GM18951 (cell line): Measurements from ENCODE around the gene HOXB6.

Experiments used
- POLR2A ChIP-seq: IDR thresholded peaks from 4 replicates; pipeline ENCODE4 v1.6.1; 2011; ENCODE audit warnings: mild to moderate bottlenecking; ENCODE audit not compliant: insufficient read length, insufficient read depth; ENCODE audit errors: extremely low read depth
- in situ Hi-C: fragments of 300-500 bp; cut with MboI; formaldehyde crosslinking; loops from one replicate; pipeline ENCODE4 v1.12.0; 2022; ENCODE audit warnings: low sequenced_read_pairs, mixed read lengths, inconsistent platforms; ENCODE audit not compliant: unreplicated experiment

The HOXB6 gene

DNA sequence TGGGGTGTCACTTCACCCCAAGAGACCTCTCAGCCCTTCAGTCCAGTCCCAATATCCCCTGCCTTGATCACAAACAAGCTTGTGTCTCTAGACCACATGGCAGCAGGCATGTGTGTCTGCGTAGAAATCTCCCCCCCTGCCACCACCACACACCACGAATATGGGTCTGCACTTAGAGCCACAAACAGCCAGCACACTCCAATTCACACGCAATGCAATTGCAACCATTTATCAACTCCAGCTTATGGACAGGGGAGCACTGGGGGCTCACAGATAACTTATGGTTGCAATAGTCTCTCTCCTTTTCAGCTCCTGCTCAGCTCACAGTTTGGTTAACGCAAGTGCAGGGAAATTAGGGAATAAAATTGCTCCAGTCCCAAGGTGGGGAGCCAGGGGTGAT lies 18.8 kb upstream of the HOXB6 start:
- in situ Hi-C loops: no loop called here
- TF ChIP-seq POLR2A: no peak

DNA sequence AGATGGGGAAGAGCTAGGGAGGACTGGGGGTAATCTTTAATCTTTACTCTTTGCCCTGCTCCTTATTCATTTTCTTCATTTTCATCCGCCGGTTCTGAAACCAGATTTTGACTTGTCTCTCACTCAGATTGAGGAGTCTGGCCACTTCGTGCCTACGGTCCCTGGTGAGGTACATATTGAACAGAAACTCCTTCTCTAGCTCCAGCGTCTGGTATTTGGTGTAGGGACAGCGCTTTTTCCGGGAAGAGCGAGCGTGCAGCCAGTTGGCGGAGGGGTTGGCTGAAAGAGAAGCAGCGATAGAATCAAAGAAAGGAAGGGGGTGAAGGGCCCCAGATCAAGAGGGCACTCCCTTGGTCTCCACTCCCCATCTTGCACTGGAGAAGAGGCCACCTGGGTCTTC lies 18.1 kb upstream of the HOXB6 start:
- no peak for TF ChIP-seq POLR2A
- in situ Hi-C loops: no loop called here

DNA sequence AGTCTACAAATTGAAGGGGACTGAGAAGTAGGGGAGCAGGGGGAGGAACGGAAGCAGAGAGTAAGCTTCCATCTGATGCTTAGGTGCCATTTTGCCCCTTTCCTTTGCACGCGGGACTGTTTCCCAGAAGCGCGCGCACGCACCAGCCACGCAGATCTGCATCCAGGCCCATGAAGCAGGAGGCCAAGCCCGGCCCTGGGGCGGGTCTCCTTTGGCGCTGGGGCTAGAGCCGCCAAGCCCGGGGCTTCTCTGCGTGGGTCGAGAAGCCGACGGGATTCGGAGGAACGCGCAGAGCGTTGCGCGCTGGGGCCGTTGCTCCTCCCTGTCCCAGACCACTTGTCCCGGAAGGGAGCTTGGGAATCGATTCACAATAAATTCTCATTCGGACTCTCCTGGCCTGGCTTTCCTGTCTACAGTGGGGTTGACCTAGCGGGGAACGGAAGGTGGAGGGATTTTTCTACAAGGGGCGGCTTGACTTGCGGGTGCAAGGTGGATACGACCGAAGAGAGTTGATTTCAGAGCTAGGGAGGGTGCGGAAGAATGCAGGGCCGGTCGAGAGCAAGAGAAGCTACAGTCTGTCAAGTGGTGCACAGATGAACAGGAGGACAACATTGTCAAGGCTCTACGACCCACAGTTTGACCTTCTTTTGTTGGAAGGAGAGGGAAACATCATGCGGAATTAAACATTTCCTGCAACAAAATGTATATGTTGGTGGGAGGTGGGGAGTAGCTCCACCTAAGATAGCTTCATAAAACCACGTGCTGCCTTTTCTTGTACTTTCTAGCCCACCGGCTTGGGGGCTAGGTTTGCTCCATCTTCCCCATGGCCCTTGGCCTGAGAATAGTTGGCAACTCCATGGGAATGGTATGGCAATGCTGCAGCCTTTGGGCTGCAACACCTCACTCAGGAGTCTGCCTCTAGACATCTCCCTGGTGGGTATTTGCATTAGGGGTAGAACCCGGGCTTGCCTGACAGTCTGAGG lies 16.9 kb upstream of the HOXB6 start:
- in situ Hi-C loops: no loop called here
- TF ChIP-seq POLR2A: no peak

DNA sequence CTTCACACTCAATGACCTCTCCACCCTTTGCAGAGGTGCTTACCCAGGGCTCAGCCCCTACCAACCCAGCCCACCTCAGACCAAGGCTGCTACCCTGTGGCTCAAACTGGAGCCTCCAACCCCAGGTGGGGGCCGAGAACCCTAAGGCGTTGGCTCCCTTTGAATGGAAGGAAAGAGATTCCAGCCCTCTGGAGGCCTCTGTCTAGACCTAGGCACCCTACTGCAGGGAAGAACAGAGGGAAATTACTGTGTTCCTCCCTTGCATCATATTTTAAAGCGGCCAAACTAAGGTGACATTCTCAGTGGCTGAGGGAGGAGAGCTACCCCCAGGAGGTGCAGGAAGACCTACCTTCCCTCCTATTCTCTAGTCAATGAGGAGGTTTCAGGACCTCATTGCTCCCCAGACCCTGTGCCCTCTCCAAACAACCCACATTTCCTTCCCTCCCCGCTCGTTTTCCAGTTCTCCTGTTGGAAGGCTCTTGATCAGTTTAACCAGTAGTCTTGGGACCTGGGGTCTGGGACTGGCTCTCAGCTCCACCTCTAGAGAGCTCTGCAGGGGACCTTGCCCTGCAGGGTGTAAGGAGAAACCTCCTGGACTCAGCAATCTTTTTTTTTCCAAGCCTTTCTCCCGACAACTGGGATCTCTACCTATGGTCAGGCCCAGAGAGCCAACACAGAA lies 15.8 kb upstream of the HOXB6 start:
- in situ Hi-C loops: no loop called here
- no peak for TF ChIP-seq POLR2A

DNA sequence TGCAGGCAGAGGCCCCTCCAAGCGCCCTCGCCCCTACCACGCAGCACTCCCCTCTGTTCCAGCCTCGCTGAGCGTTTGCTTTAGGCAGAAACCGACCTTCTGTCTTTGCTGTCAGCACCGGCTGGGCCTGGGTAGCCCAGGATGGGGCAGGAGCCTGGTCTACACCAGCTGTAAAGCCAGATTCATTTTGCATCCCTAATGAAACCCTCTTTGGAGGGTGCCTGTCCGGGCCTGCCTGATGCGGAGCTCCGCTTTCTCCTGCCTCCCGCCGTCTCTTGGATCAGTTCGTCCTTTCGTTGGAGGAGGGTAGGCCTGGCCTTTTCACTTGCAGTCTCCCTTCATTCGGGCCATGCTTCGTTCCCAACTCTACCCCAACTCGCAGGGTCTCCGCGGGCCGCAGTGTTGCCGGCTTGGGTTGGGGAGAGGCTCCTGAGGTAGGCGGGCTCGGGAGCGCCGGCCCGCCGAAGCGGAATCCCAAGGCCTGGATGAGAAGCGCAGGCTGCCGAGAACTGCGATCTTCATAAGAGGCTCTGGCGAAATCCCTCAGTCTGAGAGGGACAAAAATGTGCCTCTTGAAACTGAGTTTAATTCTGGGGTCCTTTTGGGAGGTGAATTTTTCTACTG lies 15.2 kb upstream of the HOXB6 start:
- no peak for TF ChIP-seq POLR2A
- in situ Hi-C loops: no loop called here

DNA sequence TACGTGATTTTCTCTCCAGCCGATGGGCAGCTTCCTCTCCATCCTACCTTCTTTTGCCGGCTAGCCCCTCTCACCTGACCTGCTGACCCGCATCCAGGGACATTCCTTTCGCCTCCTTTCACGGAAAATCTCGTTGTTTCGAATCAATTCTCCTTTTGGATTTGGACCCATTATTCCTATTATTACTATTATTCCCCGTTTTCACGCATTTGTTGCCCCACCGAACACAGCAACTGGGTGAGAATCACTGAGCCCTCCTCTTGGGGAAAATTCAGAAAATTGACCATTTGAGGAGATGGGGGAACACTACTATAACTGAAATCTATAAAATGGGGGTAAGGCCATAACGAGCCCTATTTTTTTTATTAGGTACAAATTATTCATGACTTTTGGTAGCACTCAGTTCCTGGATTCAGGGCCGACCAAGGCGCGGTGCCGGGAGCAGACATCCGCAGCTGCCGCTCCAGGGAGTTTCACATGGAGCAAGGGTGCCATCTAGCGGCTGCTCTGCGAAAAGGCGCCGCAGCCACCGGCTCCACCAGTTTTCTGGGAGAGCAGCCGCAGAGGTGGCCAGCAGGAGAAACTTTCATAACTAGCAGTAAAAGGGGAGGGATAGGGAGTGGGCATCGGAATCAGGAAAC lies 13.6 kb upstream of the HOXB6 start:
- TF ChIP-seq POLR2A: no peak
- in situ Hi-C loops: no loop called here

DNA sequence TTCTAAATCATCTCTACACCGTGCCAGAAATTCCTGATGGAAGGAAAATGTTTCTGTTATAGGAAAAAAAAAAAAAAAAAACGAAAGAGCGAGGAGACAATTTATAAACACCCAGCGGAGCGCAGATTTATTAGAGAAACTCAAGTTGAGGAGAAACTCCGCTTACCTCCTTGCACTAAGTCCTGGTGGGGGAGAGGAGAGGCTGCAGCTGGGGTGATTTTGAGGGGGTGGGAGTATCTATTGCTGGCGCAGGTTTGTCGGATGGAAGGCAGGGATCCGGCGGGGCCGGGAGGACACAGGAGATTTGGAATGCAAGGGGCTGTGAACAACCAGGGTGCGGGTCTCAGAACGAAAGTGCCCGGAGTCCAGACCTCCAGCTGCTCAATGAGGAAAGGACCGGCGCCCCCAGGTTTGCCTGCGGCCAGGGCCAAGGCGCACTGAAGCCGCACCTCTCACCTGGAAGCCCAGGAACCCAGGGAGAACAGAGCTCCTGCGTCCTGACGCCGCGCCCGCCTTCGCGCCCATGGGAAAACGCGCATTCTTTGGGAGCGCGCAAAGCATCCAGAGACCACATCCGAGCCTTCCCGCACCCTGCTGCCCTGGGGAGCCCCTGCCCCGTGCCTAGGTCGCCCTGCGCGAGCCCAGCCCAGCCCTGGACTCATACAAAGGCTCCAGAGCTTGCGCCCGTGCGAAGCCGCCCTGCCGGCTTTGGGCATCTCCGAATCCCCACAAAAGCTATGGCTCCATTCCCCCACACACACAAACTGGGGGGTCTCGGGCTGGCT lies 12.9 kb upstream of the HOXB6 start:
- no peak for TF ChIP-seq POLR2A
- in situ Hi-C loops: no loop called here

DNA sequence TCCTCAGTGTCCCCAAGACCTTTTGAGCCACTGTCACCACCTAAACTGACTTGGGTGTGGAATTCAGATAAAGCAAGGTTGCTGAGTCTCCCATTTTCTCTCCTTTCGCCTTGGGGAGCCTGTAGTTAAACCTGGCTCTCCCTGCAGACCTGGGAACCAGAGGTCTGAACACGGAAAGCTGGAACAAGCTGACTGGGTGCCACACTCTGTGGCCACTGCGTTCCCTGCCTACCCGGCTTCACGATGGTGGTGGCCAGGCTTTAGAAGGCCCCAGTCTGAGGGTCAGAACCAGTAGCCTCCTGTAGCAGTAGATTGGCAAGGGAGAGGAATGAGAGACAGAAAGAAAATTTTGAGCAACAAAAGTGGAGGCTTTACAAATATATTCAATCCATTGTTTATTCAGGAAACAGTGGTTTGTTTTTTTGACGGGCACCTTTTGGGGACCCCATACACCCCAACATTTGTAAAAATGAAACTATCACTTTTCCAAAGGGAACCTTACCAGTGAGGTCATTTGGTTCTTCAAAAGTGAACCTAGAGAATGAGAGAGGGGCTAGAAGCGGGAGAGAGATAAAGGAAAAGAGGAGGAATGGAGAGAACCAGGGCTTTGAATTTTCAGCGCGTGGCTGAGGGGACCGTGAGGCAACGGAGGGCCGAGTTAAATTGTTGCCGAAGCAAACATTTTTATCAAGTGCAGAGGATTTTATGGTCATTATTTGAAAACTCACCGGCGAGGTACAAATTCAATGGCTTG lies 12.1 kb upstream of the HOXB6 start:
- TF ChIP-seq POLR2A: no peak
- in situ Hi-C loops: no loop called here

DNA sequence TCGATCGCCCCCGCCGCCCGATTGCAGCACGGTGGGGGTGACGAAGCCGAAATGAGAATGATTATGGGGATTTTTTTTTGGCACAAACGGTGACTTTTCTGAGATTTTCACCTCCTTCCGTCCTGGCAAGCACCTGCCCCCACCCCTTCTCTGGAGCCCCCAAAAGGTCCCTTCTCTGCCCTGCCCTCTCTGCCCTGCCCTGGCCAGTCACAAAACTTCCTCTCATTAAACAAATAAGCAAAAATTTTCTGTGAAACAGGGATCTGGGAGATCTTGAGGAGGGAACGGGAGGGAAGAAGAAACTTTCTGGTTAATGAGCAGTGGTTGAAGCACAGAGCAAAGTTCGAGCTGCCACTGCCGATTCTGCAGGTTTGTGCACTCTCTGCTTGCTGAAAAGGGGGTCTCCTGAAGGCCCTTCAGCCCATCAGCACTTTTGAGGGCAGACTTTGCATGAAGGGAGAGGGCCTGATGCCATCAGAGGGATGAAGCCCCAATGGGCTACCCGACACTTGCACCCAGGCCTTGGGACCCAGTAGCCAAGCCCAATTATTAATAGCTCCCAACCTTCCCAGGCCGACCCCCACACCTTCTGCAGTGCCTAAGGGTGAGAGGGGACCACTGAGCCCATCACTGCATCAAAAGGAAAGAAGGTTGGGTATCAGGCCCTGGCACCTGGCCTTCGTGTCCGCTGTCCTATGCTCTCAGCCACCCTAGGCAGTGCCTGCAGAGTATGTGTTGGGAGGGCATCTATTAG lies 11.4 kb upstream of the HOXB6 start:
- no peak for TF ChIP-seq POLR2A
- in situ Hi-C loops: no loop called here

DNA sequence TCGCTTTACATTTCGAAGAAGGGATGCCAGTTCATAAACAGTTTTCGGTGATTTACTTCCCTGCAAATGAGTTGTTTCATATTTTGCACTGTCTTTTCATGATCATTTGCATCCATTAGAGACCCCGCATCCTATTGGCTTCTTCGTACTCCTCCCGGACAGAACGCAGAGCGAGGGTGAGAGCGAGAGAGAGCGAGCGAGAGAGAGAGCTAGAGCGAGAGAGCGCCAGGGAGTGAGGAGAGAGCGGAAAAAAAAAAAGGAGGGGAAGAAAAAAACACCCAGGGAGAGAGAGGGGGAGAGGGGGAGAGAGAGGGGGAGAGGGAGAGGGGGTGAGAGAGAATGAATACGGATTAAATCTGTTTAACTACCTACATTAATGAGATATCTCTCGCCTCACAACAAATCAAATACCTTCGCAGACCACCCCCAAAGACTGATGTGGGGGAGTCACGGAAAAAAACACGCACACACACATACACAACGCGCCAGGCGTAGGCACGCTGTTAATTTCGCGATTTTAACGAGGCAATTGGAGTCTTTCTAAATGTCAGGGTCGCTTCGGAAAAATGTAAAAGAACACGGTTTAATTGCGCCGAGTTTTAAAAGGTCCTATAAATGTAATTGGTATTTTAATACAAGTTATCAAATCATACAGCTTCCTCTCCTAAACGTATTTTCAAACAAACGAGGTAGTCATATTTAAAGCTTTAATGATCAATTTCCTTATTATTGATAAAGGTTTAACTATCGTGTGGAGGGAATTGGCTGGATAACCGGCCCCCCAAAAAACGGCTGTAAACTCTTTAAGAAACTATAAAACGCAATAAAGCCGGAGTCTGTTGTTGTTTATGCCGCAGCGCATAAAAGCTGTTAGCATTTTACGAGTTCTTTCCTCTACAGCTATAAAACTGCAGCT lies 10.5 kb upstream of the HOXB6 start, which contains the start of gene HOXB8:
TSS of gene HOXB8 (minus strand) at position 246 of the 916 bp plus-strand sequence. CDS start 588 bp downstream, outside the sequence.
- in situ Hi-C loops: no loop called here
- no peak for TF ChIP-seq POLR2A
